ENCODE data around the gene MED15. TPM values are rescaled to one million over a fixed set of nuclear protein-coding genes. Genes with fewer than 3 reads are reported as not detected.

Gene MED15
- total and polyA plus RNA-seq, 3 donors from 2014 or later, result 71.0 to 101 (median 81.6) TPM

- H3K9me3 ChIP-seq, result no peaks in the 10 kb centered on the region
- intact Hi-C loops (cut with DNase I; ENCODE audit: low total_unique reads), result no loop called here
- no peak for TF ChIP-seq POLR2A (IDR thresholded peaks at IDR 0.05)
- no peak for TF ChIP-seq CTCF (IDR thresholded peaks at IDR 0.05)
- no peak overlapping the region for H3K4me3 ChIP-seq
- H3K27ac ChIP-seq, result no peak overlapping the region
- no peaks in the 10 kb centered on the region for H3K36me3 ChIP-seq (ENCODE audit: low read depth, missing control alignments)
- no peaks in the 10 kb centered on the region for H3K27me3 ChIP-seq
- H3K4me1 ChIP-seq, result peaks cover 4% of the 10 kb centered on the region
- WGBS, 2 donors, result 97 to 100% methylated on average over 7 of the region's 7 CpGs
- DNase-seq, result no peak
These were observed 72.8 kb downstream of the MED15 start for GRCh38 chr22:20580179-20580578.

GRCh38 chr22:20580611-20581502 lies 73.4 kb downstream of the MED15 start:
- H3K36me3 ChIP-seq (ENCODE audit: low read depth, missing control alignments), result no peaks in the 10 kb centered on the region
- no peaks in the 10 kb centered on the region for H3K9me3 ChIP-seq
- no peak overlapping the region for H3K27ac ChIP-seq
- intact Hi-C loops (cut with DNase I; ENCODE audit: low total_unique reads), result no loop called here
- no peaks in the 10 kb centered on the region for H3K27me3 ChIP-seq
- TF ChIP-seq CTCF (IDR thresholded peaks at IDR 0.05) (no peak), POLR2A (IDR thresholded peaks at IDR 0.05) (no peak)
- no peak overlapping the region for H3K4me3 ChIP-seq
- DNase-seq, result no peak
- 91 to 95% methylated on average over 12 to 19 of the region's 19 CpGs for WGBS, 2 donors
- peaks cover 4% of the 10 kb centered on the region for H3K4me1 ChIP-seq

- 87% methylated on average over 7 of the region's 7 CpGs; no CpG with 5 or more reads in 1 of the 2 donors for WGBS, 2 donors
- Histone ChIP-seq H3K27me3 (no peaks in the 10 kb centered on the region), H3K4me1 (peaks cover 4% of the 10 kb centered on the region), H3K4me3 (no peak overlapping the region), H3K36me3 (ENCODE audit: low read depth, missing control alignments) (no peaks in the 10 kb centered on the region), H3K9me3 (no peaks in the 10 kb centered on the region), H3K27ac (no peak overlapping the region)
- intact Hi-C loops (cut with DNase I; ENCODE audit: low total_unique reads), result no loop called here
- no peak for TF ChIP-seq CTCF (IDR thresholded peaks at IDR 0.05)
- no peak for TF ChIP-seq POLR2A (IDR thresholded peaks at IDR 0.05)
- no peak for DNase-seq
These were observed 74.2 kb downstream of the MED15 start for GRCh38 chr22:20581503-20582170.

GRCh38 chr22:20582171-20582511 lies 74.7 kb downstream of the MED15 start:
- no peak for DNase-seq
- intact Hi-C loops (cut with DNase I; ENCODE audit: low total_unique reads), result no loop called here
- no peak overlapping the region for H3K4me3 ChIP-seq
- H3K4me1 ChIP-seq, result peaks cover under 1% of the 10 kb centered on the region
- TF ChIP-seq POLR2A (IDR thresholded peaks at IDR 0.05), result no peak
- no peak for TF ChIP-seq CTCF (IDR thresholded peaks at IDR 0.05)
- WGBS, 2 donors, result 74 to 100% methylated on average over 2 to 5 of the region's 5 CpGs
- H3K27me3 ChIP-seq, result no peaks in the 10 kb centered on the region
- H3K36me3 ChIP-seq (ENCODE audit: low read depth, missing control alignments), result no peaks in the 10 kb centered on the region
- H3K27ac ChIP-seq, result no peak overlapping the region
- H3K9me3 ChIP-seq, result no peaks in the 10 kb centered on the region
